ENCODE measurements around the gene RNU1-3. TPM values are rescaled to one million over a fixed set of nuclear protein-coding genes. Genes with fewer than 3 reads are reported as not detected.
"Not testable (repeated sequence)": the region's sequence is repeated elsewhere in the genome, so short reads cannot be mapped to it uniquely, and the experiment has no call there.

The RNU1-3 gene
- total RNA-seq, 1 experiment from 2014 or later = 1,685 TPM

DNA sequence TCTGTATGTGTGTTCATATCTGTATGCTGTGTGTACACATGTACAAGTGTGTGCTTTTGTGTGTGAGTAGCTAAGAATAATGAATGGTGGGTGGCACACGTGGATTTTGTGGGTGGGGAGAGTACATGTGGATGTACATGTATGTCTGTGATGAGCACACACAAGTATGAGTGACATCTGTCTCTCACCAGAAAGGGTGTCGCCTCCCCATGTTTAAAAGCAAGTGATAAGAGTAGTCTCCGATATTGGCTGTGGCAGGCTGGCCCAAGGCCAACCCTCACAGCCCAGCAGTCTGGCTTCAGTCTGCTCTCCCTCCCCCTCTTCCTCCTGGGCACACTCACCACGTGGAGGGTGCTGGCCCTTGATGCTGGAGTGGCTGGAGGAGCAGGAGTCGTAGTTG is 36.9 kb upstream of the RNU1-3 start:
- H2AFZ ChIP-seq (ENCODE audit: low read depth, low read length, poor library complexity, severe bottlenecking); H3K27ac ChIP-seq (ENCODE audit: low read depth, low read length); H3K9me2 ChIP-seq (ENCODE audit: insufficient read depth); POLR2A ChIA-PET; H3K9ac ChIP-seq (ENCODE audit: low read length); H3K4me3 ChIP-seq (replicated peaks in 1 of 2; ENCODE audit: low read depth in 1 of 2, low read length in 2 of 2); DNase-seq (ENCODE audit: low read depth, low spot score); BruUV-seq (replicated peaks); ATAC-seq; H3K4me1 ChIP-seq (ENCODE audit: control insufficient read depth in 1 of 2, insufficient read depth in 2 of 2, low read length in 2 of 2); H3K36me3 ChIP-seq (ENCODE audit: control insufficient read depth in 1 of 2, insufficient read depth in 2 of 2, low read length in 2 of 2); H4K20me1 ChIP-seq (ENCODE audit: insufficient read depth); RAD21 ChIA-PET (ENCODE audit: low non-redundant PET in 1 of 2, low total read pairs in 2 of 2, uncharacterized antibody in 2 of 2, unreplicated experiment in 2 of 2); H3K4me2 ChIP-seq (ENCODE audit: low read length); H3K9me3 ChIP-seq (ENCODE audit: control insufficient read depth in 1 of 2, insufficient read depth in 1 of 2, low read depth in 1 of 2, low read length in 2 of 2); H3K27me3 ChIP-seq (ENCODE audit: insufficient read depth, low read length); intact Hi-C loops (cut with micrococcal nuclease); H3K79me2 ChIP-seq (ENCODE audit: insufficient read depth, low read length): not testable (repeated sequence)
- CTCF ChIA-PET = interaction anchor here (1.4 kb wide), 1 partner anchor 83 kb away, joined by 9 read pairs; no protein-coding TSS in a partner anchor

- POLR2A ChIA-PET = interaction anchor here (2.4 kb wide), 1 partner anchor 82 kb away, joined by 9 read pairs; no protein-coding TSS in a partner anchor
- H3K4me2 ChIP-seq (ENCODE audit: low read length); H3K27ac ChIP-seq (ENCODE audit: low read depth, low read length); H3K36me3 ChIP-seq (ENCODE audit: control insufficient read depth in 1 of 2, insufficient read depth in 2 of 2, low read length in 2 of 2); BruUV-seq (replicated peaks); H3K9me2 ChIP-seq (ENCODE audit: insufficient read depth); RAD21 ChIA-PET (ENCODE audit: low non-redundant PET in 1 of 2, low total read pairs in 2 of 2, uncharacterized antibody in 2 of 2, unreplicated experiment in 2 of 2); H3K4me1 ChIP-seq (ENCODE audit: control insufficient read depth in 1 of 2, insufficient read depth in 2 of 2, low read length in 2 of 2); H4K20me1 ChIP-seq (ENCODE audit: insufficient read depth); intact Hi-C loops (cut with micrococcal nuclease); H3K9ac ChIP-seq (ENCODE audit: low read length); DNase-seq (ENCODE audit: low read depth, low spot score); H3K27me3 ChIP-seq (ENCODE audit: insufficient read depth, low read length); H2AFZ ChIP-seq (ENCODE audit: low read depth, low read length, poor library complexity, severe bottlenecking); H3K79me2 ChIP-seq (ENCODE audit: insufficient read depth, low read length); H3K9me3 ChIP-seq (ENCODE audit: control insufficient read depth in 1 of 2, insufficient read depth in 1 of 2, low read depth in 1 of 2, low read length in 2 of 2); H3K4me3 ChIP-seq (replicated peaks in 1 of 2; ENCODE audit: low read depth in 1 of 2, low read length in 2 of 2): not testable (repeated sequence)
- peak; percentile 12 for ATAC-seq
- CTCF ChIA-PET = interaction anchor here (4.9 kb wide), 1 partner anchor 82 kb away, joined by 42 read pairs; no protein-coding TSS in a partner anchor
These were observed 36.4 kb upstream of the RNU1-3 start for GRCh38 chr1:16703141-16703540.

GRCh38 chr1:16702280-16702679 is 35.5 kb upstream of the RNU1-3 start:
- H3K9me2 ChIP-seq (ENCODE audit: insufficient read depth); H3K27me3 ChIP-seq (ENCODE audit: insufficient read depth, low read length); H4K20me1 ChIP-seq (ENCODE audit: insufficient read depth); H3K9ac ChIP-seq (ENCODE audit: low read length); H3K27ac ChIP-seq (ENCODE audit: low read depth, low read length); H2AFZ ChIP-seq (ENCODE audit: low read depth, low read length, poor library complexity, severe bottlenecking); ATAC-seq; H3K36me3 ChIP-seq (ENCODE audit: control insufficient read depth in 1 of 2, insufficient read depth in 2 of 2, low read length in 2 of 2); H3K4me2 ChIP-seq (ENCODE audit: low read length); BruUV-seq (replicated peaks); H3K4me3 ChIP-seq (replicated peaks in 1 of 2; ENCODE audit: low read depth in 1 of 2, low read length in 2 of 2); H3K9me3 ChIP-seq (ENCODE audit: control insufficient read depth in 1 of 2, insufficient read depth in 1 of 2, low read depth in 1 of 2, low read length in 2 of 2); DNase-seq (ENCODE audit: low read depth, low spot score); intact Hi-C loops (cut with micrococcal nuclease); H3K4me1 ChIP-seq (ENCODE audit: control insufficient read depth in 1 of 2, insufficient read depth in 2 of 2, low read length in 2 of 2); H3K79me2 ChIP-seq (ENCODE audit: insufficient read depth, low read length): not testable (repeated sequence)
- ChIA-PET POLR2A (interaction anchor here (1.5 to 2.4 kb wide), 3 partner anchors 9 to 189 kb away, joined by 3 to 9 read pairs (median 4); no protein-coding TSS in a partner anchor), RAD21 (ENCODE audit: low non-redundant PET in 1 of 2, low total read pairs in 2 of 2, uncharacterized antibody in 2 of 2, unreplicated experiment in 2 of 2) (interaction anchor here in 1 of 2 experiments (0.6 kb wide), 1 partner anchor 546 kb away, joined by 3 read pairs; no protein-coding TSS in a partner anchor), CTCF (interaction anchor here (1.6 to 4.9 kb wide), 2 partner anchors 9 to 81 kb away, joined by 4 to 42 read pairs; no protein-coding TSS in a partner anchor)

DNA sequence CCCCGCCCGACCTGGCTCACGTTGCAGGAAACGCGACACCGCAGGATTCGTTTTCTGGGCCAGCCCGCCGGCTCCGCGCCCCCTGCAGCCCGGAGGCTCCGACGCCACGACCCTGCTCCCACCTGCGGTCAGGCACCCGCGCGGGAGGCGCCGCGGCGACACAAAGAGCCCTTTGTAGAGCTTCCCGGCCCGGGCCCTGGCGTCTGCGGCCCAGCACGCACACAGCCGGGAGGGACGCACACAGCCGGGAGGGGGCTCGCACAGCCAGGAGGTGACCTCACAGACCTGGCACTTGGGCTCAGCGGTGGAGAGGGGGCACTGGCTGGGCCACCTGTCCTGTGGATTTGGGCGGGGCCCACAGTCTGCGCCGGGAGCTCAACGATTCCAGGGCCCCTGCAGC is 34.4 kb upstream of the RNU1-3 start:
- H3K9me2 ChIP-seq (ENCODE audit: insufficient read depth); H4K20me1 ChIP-seq (ENCODE audit: insufficient read depth); DNase-seq (ENCODE audit: low read depth, low spot score); H3K4me1 ChIP-seq (ENCODE audit: control insufficient read depth in 1 of 2, insufficient read depth in 2 of 2, low read length in 2 of 2); BruUV-seq (replicated peaks); H3K27ac ChIP-seq (ENCODE audit: low read depth, low read length); intact Hi-C loops (cut with micrococcal nuclease); H3K4me3 ChIP-seq (replicated peaks in 1 of 2; ENCODE audit: low read depth in 1 of 2, low read length in 2 of 2); H3K9me3 ChIP-seq (ENCODE audit: control insufficient read depth in 1 of 2, insufficient read depth in 1 of 2, low read depth in 1 of 2, low read length in 2 of 2); H2AFZ ChIP-seq (ENCODE audit: low read depth, low read length, poor library complexity, severe bottlenecking); H3K27me3 ChIP-seq (ENCODE audit: insufficient read depth, low read length); H3K36me3 ChIP-seq (ENCODE audit: control insufficient read depth in 1 of 2, insufficient read depth in 2 of 2, low read length in 2 of 2); H3K9ac ChIP-seq (ENCODE audit: low read length); H3K79me2 ChIP-seq (ENCODE audit: insufficient read depth, low read length): not testable (repeated sequence)
- peak; percentile 56 for ATAC-seq
- RAD21 ChIA-PET (ENCODE audit: low non-redundant PET in 1 of 2, low total read pairs in 2 of 2, uncharacterized antibody in 2 of 2, unreplicated experiment in 2 of 2) = interaction anchor here in 1 of 2 experiments (0.7 to 1.2 kb wide), 2 partner anchors 26 to 80 kb away, joined by 3 read pairs; no protein-coding TSS in a partner anchor
- POLR2A ChIA-PET = interaction anchor here (0.7 to 2.4 kb wide), 7 partner anchors 8 to 188 kb away, joined by 3 to 9 read pairs (median 4); no protein-coding TSS in a partner anchor
- CTCF ChIA-PET = interaction anchor here (0.9 to 4.9 kb wide), 11 partner anchors 8 to 89 kb away, joined by 3 to 42 read pairs (median 4); no protein-coding TSS in a partner anchor
- H3K4me2 ChIP-seq (ENCODE audit: low read length) = peak overlapping the region; percentile 28; the same call in 1 of the 2 replicates

Measured in HCT116 (cell line).